ENCODE data around the gene CD200R1L.

DNA sequence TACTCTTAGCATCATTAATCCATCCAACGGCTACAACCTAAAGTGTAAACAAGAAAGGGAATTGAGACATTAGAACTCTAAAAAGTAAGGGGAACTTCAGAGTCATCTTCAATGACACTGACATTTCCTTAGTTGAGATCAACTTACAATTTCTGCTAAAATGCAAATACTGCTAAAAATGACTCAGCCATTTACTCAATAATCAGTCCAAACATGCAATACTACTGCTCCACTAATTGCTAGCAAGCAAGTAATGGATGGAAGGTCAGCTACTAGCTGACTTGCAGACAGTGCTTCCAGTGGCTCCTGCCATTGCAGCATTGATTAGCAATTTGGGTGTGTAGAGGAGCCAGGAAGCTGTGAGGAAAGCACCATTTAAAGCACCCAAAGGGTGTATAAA, 28.4 kb downstream of the CD200R1L start:
- TF ChIP-seq, protein P1, sequence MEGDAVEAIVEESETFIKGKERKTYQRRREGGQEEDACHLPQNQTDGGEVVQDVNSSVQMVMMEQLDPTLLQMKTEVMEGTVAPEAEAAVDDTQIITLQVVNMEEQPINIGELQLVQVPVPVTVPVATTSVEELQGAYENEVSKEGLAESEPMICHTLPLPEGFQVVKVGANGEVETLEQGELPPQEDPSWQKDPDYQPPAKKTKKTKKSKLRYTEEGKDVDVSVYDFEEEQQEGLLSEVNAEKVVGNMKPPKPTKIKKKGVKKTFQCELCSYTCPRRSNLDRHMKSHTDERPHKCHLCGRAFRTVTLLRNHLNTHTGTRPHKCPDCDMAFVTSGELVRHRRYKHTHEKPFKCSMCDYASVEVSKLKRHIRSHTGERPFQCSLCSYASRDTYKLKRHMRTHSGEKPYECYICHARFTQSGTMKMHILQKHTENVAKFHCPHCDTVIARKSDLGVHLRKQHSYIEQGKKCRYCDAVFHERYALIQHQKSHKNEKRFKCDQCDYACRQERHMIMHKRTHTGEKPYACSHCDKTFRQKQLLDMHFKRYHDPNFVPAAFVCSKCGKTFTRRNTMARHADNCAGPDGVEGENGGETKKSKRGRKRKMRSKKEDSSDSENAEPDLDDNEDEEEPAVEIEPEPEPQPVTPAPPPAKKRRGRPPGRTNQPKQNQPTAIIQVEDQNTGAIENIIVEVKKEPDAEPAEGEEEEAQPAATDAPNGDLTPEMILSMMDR (IDR thresholded peaks at IDR 0.05; ENCODE audit: low read length) = no peak
- TF ChIP-seq EZH2 (IDR thresholded peaks at IDR 0.05; ENCODE audit: borderline replicate concordance, low read length) = no peak

Data from OCI-LY1 (cell line).